OCI-LY7 (cell line): ENCODE measurements around the gene GULP1.

ENCODE experiments used
- CTCF ChIP-seq: fragments of 200-600 bp; sonication (generic); conservative IDR thresholded peaks from 2 replicates; pipeline ENCODE4 v1.5.1; 2014; ENCODE audit warnings: mild to moderate bottlenecking, antibody characterized with exemption, low read length, moderate library complexity, mixed read lengths
- EZH2phosphoT487 ChIP-seq: fragments of 200-600 bp; sonication (generic); IDR thresholded peaks from 2 replicates; pipeline ENCODE4 v1.6.1; 2018; ENCODE audit warnings: low read depth, borderline replicate concordance, mild to moderate bottlenecking, mixed run types, antibody characterized with exemption, low read length, moderate library complexity, mixed read lengths

DNA sequence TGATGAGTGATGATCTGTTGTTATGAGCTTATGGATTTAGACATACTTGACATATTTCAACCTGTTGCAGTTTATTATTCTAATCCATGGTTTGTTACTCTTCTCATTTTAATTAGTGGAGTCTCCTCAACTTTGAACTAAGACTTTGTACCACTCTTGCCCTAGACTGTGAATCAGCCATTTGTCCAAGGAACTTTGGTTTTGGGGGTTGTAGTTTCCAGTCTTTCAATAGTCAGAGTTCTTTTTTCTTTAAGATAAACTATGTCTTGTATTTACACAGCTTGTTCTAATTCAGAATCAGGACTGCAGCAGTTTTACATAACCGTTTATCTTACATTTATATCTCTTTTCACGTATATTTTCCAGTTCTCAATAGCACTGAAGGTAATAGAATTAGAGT lies 133.6 kb downstream of the GULP1 start:
- TF ChIP-seq EZH2phosphoT487: no peak
- no peak for TF ChIP-seq CTCF
